ENCODE measurements around the gene DHX29.

DNA sequence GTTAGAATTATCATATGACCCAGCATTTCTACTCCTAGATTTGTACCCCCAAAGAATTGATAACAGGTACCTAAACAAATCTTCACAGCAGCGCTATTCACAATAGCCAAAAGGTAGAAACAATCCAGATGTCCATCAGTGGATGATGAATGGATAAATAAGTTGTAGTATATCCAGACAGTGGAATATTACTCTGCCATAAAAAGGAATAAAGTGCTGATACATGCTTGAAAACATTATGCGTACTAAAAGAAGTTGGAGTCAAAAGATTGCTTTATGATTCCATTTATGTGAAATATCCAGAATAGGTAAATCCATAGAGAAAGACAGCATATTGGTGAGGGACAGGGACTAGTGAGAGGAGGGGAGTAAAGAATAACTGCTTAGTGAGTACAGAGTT is 26.3 kb upstream of the DHX29 start:
- TF ChIP-seq EZH2 (IDR thresholded peaks at IDR 0.05; ENCODE audit: low read length), result no peak
- TF ChIP-seq, protein P1, sequence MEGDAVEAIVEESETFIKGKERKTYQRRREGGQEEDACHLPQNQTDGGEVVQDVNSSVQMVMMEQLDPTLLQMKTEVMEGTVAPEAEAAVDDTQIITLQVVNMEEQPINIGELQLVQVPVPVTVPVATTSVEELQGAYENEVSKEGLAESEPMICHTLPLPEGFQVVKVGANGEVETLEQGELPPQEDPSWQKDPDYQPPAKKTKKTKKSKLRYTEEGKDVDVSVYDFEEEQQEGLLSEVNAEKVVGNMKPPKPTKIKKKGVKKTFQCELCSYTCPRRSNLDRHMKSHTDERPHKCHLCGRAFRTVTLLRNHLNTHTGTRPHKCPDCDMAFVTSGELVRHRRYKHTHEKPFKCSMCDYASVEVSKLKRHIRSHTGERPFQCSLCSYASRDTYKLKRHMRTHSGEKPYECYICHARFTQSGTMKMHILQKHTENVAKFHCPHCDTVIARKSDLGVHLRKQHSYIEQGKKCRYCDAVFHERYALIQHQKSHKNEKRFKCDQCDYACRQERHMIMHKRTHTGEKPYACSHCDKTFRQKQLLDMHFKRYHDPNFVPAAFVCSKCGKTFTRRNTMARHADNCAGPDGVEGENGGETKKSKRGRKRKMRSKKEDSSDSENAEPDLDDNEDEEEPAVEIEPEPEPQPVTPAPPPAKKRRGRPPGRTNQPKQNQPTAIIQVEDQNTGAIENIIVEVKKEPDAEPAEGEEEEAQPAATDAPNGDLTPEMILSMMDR (optimal IDR thresholded peaks at IDR 0.05 in 1 of 3, IDR thresholded peaks at IDR 0.05 in 1 of 3, conservative IDR thresholded peaks at IDR 0.05 in 1 of 3; ENCODE audit: extremely low read depth in 1 of 3, insufficient read depth in 2 of 3, low read length in 3 of 3), result no peak
